ENCODE measurements around the gene COL16A1. TPM values are rescaled to one million over a fixed set of nuclear protein-coding genes. Genes with fewer than 3 reads are reported as not detected.

Gene COL16A1
- total RNA-seq, 5 donors from 2014 or later (not counting 1 experiment from before 2014, with no cell fraction given), result 0.41 to 0.67 (median 0.59) TPM; not detected in 2

DNA sequence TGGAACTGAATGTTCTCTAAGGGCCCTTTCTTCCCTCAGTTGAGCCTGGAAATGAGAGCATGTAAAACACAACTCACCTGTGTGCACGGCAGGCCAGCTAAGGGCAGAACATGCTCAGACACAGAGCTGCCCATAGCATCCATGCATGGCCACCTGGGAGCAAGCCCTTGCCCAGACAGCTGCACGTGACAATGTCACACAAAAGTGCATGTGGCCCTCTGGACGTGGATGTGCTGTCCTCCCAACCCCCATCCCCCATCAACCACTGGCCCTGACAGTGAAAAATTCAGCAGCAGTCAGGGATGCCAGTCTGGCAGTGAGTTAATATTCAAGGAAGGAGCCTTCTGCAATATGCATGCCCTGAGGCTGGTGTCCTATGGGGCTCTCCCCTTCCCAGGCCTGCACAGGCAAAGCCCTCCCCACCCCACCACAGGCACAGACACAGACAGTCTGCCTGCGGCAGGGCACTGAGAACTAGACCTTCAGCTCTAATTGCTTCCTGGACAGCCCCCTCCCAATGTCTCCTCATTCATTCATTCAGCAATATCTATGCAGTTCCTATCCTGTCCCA is 14.6 kb upstream of the COL16A1 start:
- no peaks in the 10 kb centered on the region for H3K9me3 ChIP-seq
- POLR2A ChIA-PET, result no interaction called here
- WGBS (ENCODE audit: insufficient coverage), result 71% methylated on average over 2 of the region's 4 CpGs
- H3K4me1 ChIP-seq (ENCODE audit: control insufficient read depth in 1 of 2, extremely low read depth in 1 of 2, insufficient read depth in 2 of 2, low read length in 2 of 2), result peaks cover 0 to 20% of the 10 kb centered on the region in 2 experiments
- DNase-seq (no peak), ATAC-seq (replicated peaks in 1 of 4) (no peak)
- H3K27ac Mint-ChIP-seq, result no peak overlapping the region
- CTCF ChIA-PET, result no interaction called here
- no peaks in the 10 kb centered on the region for H3K9me3 Mint-ChIP-seq
- H3K4me1 Mint-ChIP-seq, result peaks cover 12 to 24% (median 17%) of the 10 kb centered on the region in 3 donors
- peaks cover 3 to 75% of the 10 kb centered on the region in 2 experiments for H3K27me3 ChIP-seq (replicated peaks in 1 of 2; ENCODE audit: control insufficient read depth in 2 of 2, extremely low read depth in 1 of 2, insufficient read depth in 2 of 2, low read length in 1 of 2)
- H3K27me3 Mint-ChIP-seq, result peaks cover 44 to 61% of the 10 kb centered on the region in 2 donors
- no peak overlapping the region for H3K27ac ChIP-seq (ENCODE audit: low read length)
- no peak overlapping the region for H3K4me3 ChIP-seq (ENCODE audit: control insufficient read depth in 1 of 2, extremely low read depth in 1 of 2, low read length in 1 of 2)
- H3K36me3 ChIP-seq (ENCODE audit: control insufficient read depth in 2 of 2, extremely low read depth in 1 of 2, insufficient read depth in 1 of 2, low read length in 1 of 2), result no peaks in the 10 kb centered on the region
- H3K36me3 Mint-ChIP-seq, result no peaks in the 10 kb centered on the region
- H3K4me3 Mint-ChIP-seq, result no peak overlapping the region

DNA sequence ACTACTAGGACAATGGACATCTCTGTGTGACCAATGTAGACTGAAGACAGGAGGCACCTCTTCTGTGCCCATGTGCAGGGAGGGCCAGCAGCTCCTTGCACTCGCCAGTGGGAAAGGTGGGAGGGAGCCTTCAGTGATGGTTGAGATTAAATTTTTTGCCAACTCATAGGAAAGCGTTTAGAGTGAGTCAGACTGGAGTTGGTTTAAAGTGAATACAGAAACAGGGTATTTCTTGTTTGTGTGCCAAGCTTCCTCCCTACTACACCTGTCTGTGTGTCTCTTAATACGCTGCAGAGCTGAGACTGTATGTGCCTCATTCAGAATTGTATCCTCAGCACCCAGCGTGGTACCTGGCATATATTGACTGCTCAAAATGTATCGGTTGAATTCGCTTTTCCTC is 13.5 kb upstream of the COL16A1 start:
- POLR2A ChIA-PET, result no interaction called here

DNA sequence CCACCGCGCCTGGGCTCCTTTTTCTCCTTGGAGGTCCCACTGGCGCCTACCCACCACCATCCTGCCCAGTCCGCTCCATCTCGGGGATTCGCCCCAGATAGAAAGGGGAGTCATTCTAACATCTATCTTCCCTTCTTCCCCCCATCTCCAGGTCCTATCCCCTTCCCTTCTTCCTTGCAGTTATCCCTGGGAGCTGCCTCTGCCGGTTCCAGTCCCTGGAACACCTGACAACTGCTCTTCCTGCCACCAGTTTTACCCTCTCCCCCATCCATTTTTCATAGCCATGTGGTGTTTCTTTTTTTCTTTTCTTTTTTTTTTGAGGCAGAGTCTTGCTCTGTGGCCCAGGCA is 12.0 kb upstream of the COL16A1 start:
- 9% methylated on average over 4 of the region's 7 CpGs for WGBS (ENCODE audit: insufficient coverage)
- Mint-ChIP-seq H3K27me3 (peaks cover 48 to 70% of the 10 kb centered on the region in 2 donors), H3K27ac (peak overlapping the region in 1 of 2 donors; percentile 19), H3K4me3 (peak overlapping the region in 2 of 3 donors; percentile 9 to 72), H3K36me3 (no peaks in the 10 kb centered on the region), H3K9me3 (no peaks in the 10 kb centered on the region), H3K4me1 (peaks cover 12 to 24% (median 17%) of the 10 kb centered on the region in 3 donors)
- peaks cover 3 to 73% of the 10 kb centered on the region in 2 experiments for H3K27me3 ChIP-seq (replicated peaks in 1 of 2; ENCODE audit: control insufficient read depth in 2 of 2, extremely low read depth in 1 of 2, insufficient read depth in 2 of 2, low read length in 1 of 2)
- no peaks in the 10 kb centered on the region for H3K9me3 ChIP-seq
- no peak for ATAC-seq (replicated peaks in 1 of 4)
- H3K27ac ChIP-seq (ENCODE audit: low read length), result no peak overlapping the region
- ChIA-PET CTCF (no interaction called here), POLR2A (no interaction called here)
- H3K36me3 ChIP-seq (ENCODE audit: control insufficient read depth in 2 of 2, extremely low read depth in 1 of 2, insufficient read depth in 1 of 2, low read length in 1 of 2), result no peaks in the 10 kb centered on the region
- no peak overlapping the region for H3K4me3 ChIP-seq (ENCODE audit: control insufficient read depth in 1 of 2, extremely low read depth in 1 of 2, low read length in 1 of 2)
- DNase-seq, result no peak
- H3K4me1 ChIP-seq (ENCODE audit: control insufficient read depth in 1 of 2, extremely low read depth in 1 of 2, insufficient read depth in 2 of 2, low read length in 2 of 2), result peaks cover 0 to 20% of the 10 kb centered on the region in 2 experiments

More for the DNA sequence above, 13.5 kb upstream of the COL16A1 start:
- no peak for ATAC-seq (replicated peaks in 1 of 4)
- Histone ChIP-seq H3K9me3 (no peaks in the 10 kb centered on the region), H3K27ac (ENCODE audit: low read length) (no peak overlapping the region), H3K27me3 (replicated peaks in 1 of 2; ENCODE audit: control insufficient read depth in 2 of 2, extremely low read depth in 1 of 2, insufficient read depth in 2 of 2, low read length in 1 of 2) (peaks cover 3 to 74% of the 10 kb centered on the region in 2 experiments), H3K4me3 (ENCODE audit: control insufficient read depth in 1 of 2, extremely low read depth in 1 of 2, low read length in 1 of 2) (no peak overlapping the region), H3K36me3 (ENCODE audit: control insufficient read depth in 2 of 2, extremely low read depth in 1 of 2, insufficient read depth in 1 of 2, low read length in 1 of 2) (no peaks in the 10 kb centered on the region), H3K4me1 (ENCODE audit: control insufficient read depth in 1 of 2, extremely low read depth in 1 of 2, insufficient read depth in 2 of 2, low read length in 2 of 2) (peaks cover 0 to 20% of the 10 kb centered on the region in 2 experiments)
- Mint-ChIP-seq H3K9me3 (no peaks in the 10 kb centered on the region), H3K4me3 (no peak overlapping the region), H3K27me3 (peaks cover 50 to 68% of the 10 kb centered on the region in 2 donors), H3K27ac (no peak overlapping the region), H3K4me1 (peaks cover 12 to 24% (median 17%) of the 10 kb centered on the region in 3 donors), H3K36me3 (no peaks in the 10 kb centered on the region)
- WGBS (ENCODE audit: insufficient coverage), result 63% methylated on average over 5 of the region's 6 CpGs
- no peak for DNase-seq
- CTCF ChIA-PET, result no interaction called here

DNA sequence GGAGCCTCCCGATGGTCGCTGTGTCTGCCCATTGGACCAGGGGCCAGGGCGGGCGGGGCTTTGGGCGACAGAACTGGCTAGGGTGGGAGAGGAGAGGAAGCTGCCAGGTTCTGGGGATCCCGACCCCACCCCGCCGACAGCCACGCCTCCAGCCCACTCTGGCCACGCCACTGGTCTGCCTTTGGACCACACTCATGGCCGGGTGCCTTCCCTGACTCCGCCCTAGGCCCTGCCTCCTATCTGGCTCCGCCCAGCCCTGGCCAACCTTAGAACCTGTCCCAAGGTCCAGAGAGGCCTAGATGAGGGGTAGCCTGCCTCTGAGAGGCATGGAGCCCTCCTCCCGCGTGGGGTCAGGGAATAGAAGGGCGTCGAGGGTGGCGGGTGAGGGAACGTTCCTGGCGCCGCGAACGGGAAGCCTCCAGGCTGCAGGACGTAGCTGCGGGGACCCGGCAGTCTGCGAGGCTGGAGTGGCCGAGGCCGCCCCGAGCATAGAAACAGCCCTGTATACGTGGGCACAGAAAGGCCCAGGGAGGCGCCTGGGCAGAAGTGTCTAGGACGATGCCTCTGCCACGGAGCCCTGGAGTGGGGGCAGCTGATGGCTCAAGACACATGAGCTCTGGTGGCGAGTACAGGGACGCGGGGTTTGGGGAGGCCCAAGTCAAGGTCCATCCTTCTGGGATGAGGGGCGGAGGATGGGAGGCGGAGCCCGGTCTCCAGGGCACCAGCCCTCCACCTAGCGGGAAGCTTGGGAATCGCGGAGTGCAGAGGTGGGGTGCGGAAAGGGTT is 11.5 kb upstream of the COL16A1 start:
- no peaks in the 10 kb centered on the region for H3K9me3 Mint-ChIP-seq
- H3K27me3 ChIP-seq (replicated peaks in 1 of 2; ENCODE audit: control insufficient read depth in 2 of 2, extremely low read depth in 1 of 2, insufficient read depth in 2 of 2, low read length in 1 of 2), result peaks cover 3 to 71% of the 10 kb centered on the region in 2 experiments
- ATAC-seq (replicated peaks in 1 of 4) (peak; percentile 46 to 65 (median 54)), DNase-seq (peak in 10 of 35 experiments; percentile 7 to 42 (median 18))
- H3K4me1 Mint-ChIP-seq, result peaks cover 12 to 24% (median 17%) of the 10 kb centered on the region in 3 donors
- ChIA-PET POLR2A (no interaction called here), CTCF (no interaction called here)
- peak overlapping the region in 1 of 2 donors; percentile 19 for H3K27ac Mint-ChIP-seq
- peak overlapping the region; percentile 61 to 72 (median 63) for H3K4me3 Mint-ChIP-seq
- peaks cover 48 to 69% of the 10 kb centered on the region in 2 donors for H3K27me3 Mint-ChIP-seq
- H3K9me3 ChIP-seq, result no peaks in the 10 kb centered on the region
- H3K4me1 ChIP-seq (ENCODE audit: control insufficient read depth in 1 of 2, extremely low read depth in 1 of 2, insufficient read depth in 2 of 2, low read length in 2 of 2), result peaks cover 0 to 20% of the 10 kb centered on the region in 2 experiments
- H3K36me3 Mint-ChIP-seq, result no peaks in the 10 kb centered on the region
- peak overlapping the region; percentile 24 to 46 for H3K4me3 ChIP-seq (ENCODE audit: control insufficient read depth in 1 of 2, extremely low read depth in 1 of 2, low read length in 1 of 2)
- no peak overlapping the region for H3K27ac ChIP-seq (ENCODE audit: low read length)
- no peaks in the 10 kb centered on the region for H3K36me3 ChIP-seq (ENCODE audit: control insufficient read depth in 2 of 2, extremely low read depth in 1 of 2, insufficient read depth in 1 of 2, low read length in 1 of 2)
- WGBS (ENCODE audit: insufficient coverage), result 7% methylated on average over 28 of the region's 44 CpGs

DNA sequence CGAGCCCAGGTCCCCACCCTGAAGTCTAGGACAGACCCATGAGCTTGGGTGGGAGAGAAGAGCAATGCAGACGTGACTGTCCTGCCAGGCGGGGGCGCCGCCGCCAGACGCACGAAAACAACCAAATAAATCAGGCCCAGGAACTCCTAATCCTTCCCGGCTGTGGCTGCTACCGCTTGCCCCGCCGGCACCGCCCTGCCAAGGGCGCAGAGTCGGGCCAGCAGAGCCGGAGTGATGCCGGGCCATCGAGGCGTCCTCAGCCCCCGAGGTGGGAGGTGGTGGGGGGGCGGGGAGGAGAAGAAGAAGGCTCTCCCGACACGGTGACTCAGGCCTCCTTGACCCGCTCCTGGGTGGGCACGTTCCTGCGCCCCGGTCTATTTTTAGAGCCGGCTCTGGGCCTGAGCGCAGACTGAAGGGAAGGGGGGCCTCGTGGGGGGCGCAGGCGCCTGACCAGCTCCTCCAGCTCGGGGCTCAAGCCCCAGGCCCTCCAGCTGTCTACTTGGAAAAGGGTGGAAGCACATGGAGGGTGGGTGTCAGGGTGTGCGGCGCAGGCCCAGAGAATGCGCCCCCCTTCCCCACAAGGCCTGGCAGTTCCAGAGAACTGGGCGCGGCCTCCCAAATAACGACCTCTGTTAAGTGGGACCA is 10.7 kb upstream of the COL16A1 start:
- H3K4me1 Mint-ChIP-seq, result peaks cover 12 to 24% (median 17%) of the 10 kb centered on the region in 3 donors
- DNase-seq (peak in 18 of 35 experiments; percentile 14 to 58 (median 25)), ATAC-seq (replicated peaks in 1 of 4) (peak; percentile 48 to 80 (median 58))
- peak overlapping the region; percentile 31 to 72 (median 39) for H3K4me3 Mint-ChIP-seq
- H3K27me3 Mint-ChIP-seq, result peaks cover 48 to 65% of the 10 kb centered on the region in 2 donors
- no peaks in the 10 kb centered on the region for H3K9me3 ChIP-seq
- no peaks in the 10 kb centered on the region for H3K9me3 Mint-ChIP-seq
- no peak overlapping the region for H3K27ac ChIP-seq (ENCODE audit: low read length)
- no peak overlapping the region for H3K27ac Mint-ChIP-seq
- peaks cover 0 to 20% of the 10 kb centered on the region in 2 experiments for H3K4me1 ChIP-seq (ENCODE audit: control insufficient read depth in 1 of 2, extremely low read depth in 1 of 2, insufficient read depth in 2 of 2, low read length in 2 of 2)
- H3K4me3 ChIP-seq (ENCODE audit: control insufficient read depth in 1 of 2, extremely low read depth in 1 of 2, low read length in 1 of 2), result peak overlapping the region; percentile 24 to 25
- H3K27me3 ChIP-seq (replicated peaks in 1 of 2; ENCODE audit: control insufficient read depth in 2 of 2, extremely low read depth in 1 of 2, insufficient read depth in 2 of 2, low read length in 1 of 2), result peaks cover 3 to 71% of the 10 kb centered on the region in 2 experiments
- 8% methylated on average over 16 of the region's 39 CpGs for WGBS (ENCODE audit: insufficient coverage)
- no peaks in the 10 kb centered on the region for H3K36me3 ChIP-seq (ENCODE audit: control insufficient read depth in 2 of 2, extremely low read depth in 1 of 2, insufficient read depth in 1 of 2, low read length in 1 of 2)
- H3K36me3 Mint-ChIP-seq, result no peaks in the 10 kb centered on the region
- ChIA-PET CTCF (no interaction called here), POLR2A (interaction anchor here in 1 of 2 donors (0.7 kb wide), 1 partner anchor 288 kb away, joined by 11 read pairs; no protein-coding TSS in a partner anchor)

DNA sequence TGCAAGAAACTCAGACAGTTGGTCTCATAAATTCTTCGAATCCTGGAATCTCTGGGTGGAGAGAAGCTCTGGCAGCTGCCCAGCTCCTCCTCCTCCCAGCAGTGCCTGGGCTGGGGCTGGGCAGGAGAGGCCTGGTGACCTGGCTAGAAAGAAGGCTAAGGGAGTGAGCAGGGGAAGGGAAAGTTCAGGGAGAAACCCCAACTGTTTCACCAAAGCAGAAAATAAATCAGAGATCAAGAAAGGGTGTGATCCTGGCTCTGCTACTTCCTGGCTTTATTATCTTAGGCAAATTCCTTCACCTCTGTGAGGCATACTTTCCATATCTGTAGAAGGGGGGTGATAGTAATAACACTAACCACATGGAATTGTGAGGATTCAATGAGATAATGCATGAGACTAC is 8.8 kb upstream of the COL16A1 start:
- ChIA-PET POLR2A (no interaction called here), CTCF (interaction anchor here in 1 of 2 donors (0.9 kb wide), 1 partner anchor 35 kb away, joined by 3 read pairs; no protein-coding TSS in a partner anchor)
- peaks cover 3 to 76% of the 10 kb centered on the region in 2 experiments for H3K27me3 ChIP-seq (replicated peaks in 1 of 2; ENCODE audit: control insufficient read depth in 2 of 2, extremely low read depth in 1 of 2, insufficient read depth in 2 of 2, low read length in 1 of 2)
- ATAC-seq (replicated peaks in 1 of 4) (no peak), DNase-seq (no peak)
- peaks cover 0 to 24% of the 10 kb centered on the region in 2 experiments for H3K4me1 ChIP-seq (ENCODE audit: control insufficient read depth in 1 of 2, extremely low read depth in 1 of 2, insufficient read depth in 2 of 2, low read length in 2 of 2)
- H3K9me3 ChIP-seq, result no peaks in the 10 kb centered on the region
- H3K27ac ChIP-seq (ENCODE audit: low read length), result no peak overlapping the region
- H3K27me3 Mint-ChIP-seq, result peaks cover 51 to 64% of the 10 kb centered on the region in 2 donors
- H3K4me3 Mint-ChIP-seq, result no peak overlapping the region
- H3K4me3 ChIP-seq (ENCODE audit: control insufficient read depth in 1 of 2, extremely low read depth in 1 of 2, low read length in 1 of 2), result no peak overlapping the region
- H3K36me3 ChIP-seq (ENCODE audit: control insufficient read depth in 2 of 2, extremely low read depth in 1 of 2, insufficient read depth in 1 of 2, low read length in 1 of 2), result no peaks in the 10 kb centered on the region
- no peak overlapping the region for H3K27ac Mint-ChIP-seq
- no peaks in the 10 kb centered on the region for H3K36me3 Mint-ChIP-seq
- H3K9me3 Mint-ChIP-seq, result no peaks in the 10 kb centered on the region
- peaks cover 17 to 29% (median 24%) of the 10 kb centered on the region in 3 donors for H3K4me1 Mint-ChIP-seq
- no CpG with 5 or more reads among the region's 1 CpG for WGBS (ENCODE audit: insufficient coverage)

All from T-cell (primary cell).